H1 (cell line): Measurements from ENCODE around the gene COTL1. TPM values are rescaled to one million over a fixed set of nuclear protein-coding genes. Genes with fewer than 3 reads are reported as not detected.

ENCODE experiments used
- CBX5 ChIP-seq: fragments of 300-800, 300-1000 bp; sonication (generic); IDR thresholded peaks from 2 replicates; pipeline ENCODE4 v1.7.1; 2016; ENCODE audit warnings: antibody characterized with exemption, low read length, low read depth
- CHD7 ChIP-seq: fragments of 300-600 bp; sonication (generic); IDR thresholded peaks from 2 replicates; pipeline ENCODE4 v1.7.1; 2012; ENCODE audit warnings: low read length, moderate library complexity, mild to moderate bottlenecking, inconsistent platforms; ENCODE audit not compliant: insufficient replicate concordance
- EP300 ChIP-seq, 2 experiments: IDR thresholded peaks; 1 replicate in 1 of 2; 2 replicates in 1 of 2; pipeline ENCODE4 v1.6.1; 2011 to 2012; ENCODE audit warnings: low read depth in 2 of 2, low read length in 2 of 2, mild to moderate bottlenecking in 2 of 2, borderline replicate concordance in 1 of 2, inconsistent platforms in 1 of 2, moderate library complexity in 1 of 2
- KDM4A ChIP-seq: IDR thresholded peaks from one replicate; pipeline ENCODE4 v1.7.1; 2012; ENCODE audit warnings: low read depth, mild to moderate bottlenecking, moderate library complexity, low read length, inconsistent platforms; ENCODE audit not compliant: severe bottlenecking
- MAX ChIP-seq: IDR thresholded peaks from 2 replicates; pipeline ENCODE4 v1.6.1; 2012; ENCODE audit warnings: inconsistent platforms
- NANOG ChIP-seq: IDR thresholded peaks from 2 replicates; pipeline ENCODE4 v1.6.1; 2011; ENCODE audit warnings: low read length, low read depth, mild to moderate bottlenecking, inconsistent platforms; ENCODE audit not compliant: insufficient read depth, poor library complexity, severe bottlenecking
- SP2 ChIP-seq: IDR thresholded peaks from 2 replicates; pipeline ENCODE4 v1.6.1; 2012; ENCODE audit warnings: mild to moderate bottlenecking, low read length, inconsistent platforms
- TAF1 ChIP-seq: IDR thresholded peaks from 2 replicates; pipeline ENCODE4 v1.6.1; 2011; ENCODE audit warnings: mild to moderate bottlenecking, low read depth, low read length
- YY1 ChIP-seq: IDR thresholded peaks from 2 replicates; pipeline ENCODE4 v1.6.1; 2011; ENCODE audit warnings: low read depth, mild to moderate bottlenecking, low read length
- ZNF274 ChIP-seq: IDR thresholded peaks from 2 replicates; pipeline ENCODE4 v1.7.0; 2012; ENCODE audit warnings: low read length, borderline replicate concordance; ENCODE audit errors: extremely low read depth
- polyA plus RNA-seq, 7 experiments: library from polyadenylated mRNA; depleted of rRNA in 3 of 7; stranded (reverse) in 5 of 7; unstranded in 2 of 7; fragments of >200 nt in 5 of 7; fragments of 200-250 nt in 2 of 7; gene quantifications; 1 replicate in 5 of 7; 2 replicates in 1 of 7; 4 replicates in 1 of 7; pipeline versions ENCODE4 v1.2.1 to v1.2.3, GENCODE V29; 2011 to 2013; ENCODE audit warnings: missing spikeins in 2 of 7, mixed read lengths in 2 of 7
- total RNA-seq: library from RNA; stranded (reverse); fragmentation: NEBNext Ultra II Directional; extraction: Animal tissue kit (Norgen Biotek cat#: 25700); gene quantifications from 2 replicates; pipeline ENCODE4 v1.2.1, GENCODE V29; 2021

COTL1 gene
- total and polyA plus RNA-seq, 2 of the 8 experiments (the other 6 are each of a cell fraction or from before 2014, with no cell fraction given): 59.2 to 183 TPM

- TF ChIP-seq CHD7: no peak
- TF ChIP-seq SP2: no peak
- no peak for TF ChIP-seq EP300 (IDR thresholded peaks at IDR 0.05; ENCODE audit: borderline replicate concordance in 1 of 2, low read depth in 2 of 2, low read length in 2 of 2)
- no peak for TF ChIP-seq MAX
- TF ChIP-seq ZNF274: no peak
- TF ChIP-seq CBX5: no peak
- TF ChIP-seq NANOG: no peak
- TF ChIP-seq TAF1: no peak
- TF ChIP-seq KDM4A: no peak
- no peak for TF ChIP-seq YY1
Measured at GRCh38 chr16:84565669-84566495, 52.0 kb downstream of the COTL1 start (continued).
